Body of pancreas (tissue), 4 donors: ENCODE data around the gene PIKFYVE. TPM values are rescaled to one million over a fixed set of nuclear protein-coding genes. Genes with fewer than 3 reads are reported as not detected.

ENCODE experiments used
- ATAC-seq: fragments of 150-250 bp; one replicate; pipeline ENCODE4 v1.9.1; 2016
- DNase-seq, 4 donors: peaks; one replicate each; pipeline ENCODE4 v3.0.0-alpha.2; 2019
- H3K27ac ChIP-seq, 4 donors: fragments of 200-600 bp; sonication (generic); 1 replicate in 3 of 4; 2 replicates in 1 of 4; pipeline versions ENCODE4 v1.5.1 to v1.6.1; 2016 to 2019; ENCODE audit warnings: mild to moderate bottlenecking in 1 of 4, mixed read lengths in 1 of 4, moderate library complexity in 1 of 4
- H3K27me3 ChIP-seq, 2 donors: fragments of 200-600 bp; sonication (generic); one replicate each; pipeline ENCODE4 v1.6.0; 2016; ENCODE audit warnings: mild to moderate bottlenecking in 1 of 2
- H3K36me3 ChIP-seq, 2 donors: fragments of 200-600 bp; sonication (generic); replicated peaks in 1 of 2; 2 replicates each; pipeline ENCODE4 v1.5.1; 2016; ENCODE audit warnings: low read depth in 2 of 2; ENCODE audit not compliant: insufficient read depth in 1 of 2
- H3K4me1 ChIP-seq: fragments of 200-600 bp; sonication (generic); one replicate; pipeline ENCODE4 v1.6.0; 2016
- H3K4me3 ChIP-seq, 2 donors: fragments of 200-600 bp; sonication (generic); 1 replicate in 1 of 2; 2 replicates in 1 of 2; pipeline ENCODE4 v1.5.1; 2016 to 2019
- H3K9me3 ChIP-seq, 3 donors: fragments of 200-600 bp; sonication (generic); 1 replicate in 2 of 3; 2 replicates in 1 of 3; pipeline ENCODE4 v1.5.1; 2016
- POLR2A ChIP-seq, 3 donors: fragments of 450-650 bp; IDR thresholded peaks; one replicate each; pipeline ENCODE4 v1.6.1; 2016; ENCODE audit warnings: antibody characterized with exemption in 3 of 3, mild to moderate bottlenecking in 2 of 3
- WGBS, 2 donors: methylation state at CpG; one replicate each; pipeline ENCODE4 v1.1.5; 2017; 5-methylcytosine and 5-hydroxymethylcytosine counted together
- intact Hi-C: fragments of 100-400 bp; cut with DNase I; formaldehyde crosslinking; loops from one replicate; pipeline ENCODE4 v1.15.1; 2023
- total RNA-seq, 2 donors: library from RNA; depleted of rRNA; stranded (reverse); fragments of >200 nt; gene quantifications; one replicate each; pipeline ENCODE4 v1.1.0, GENCODE V29; 2016
- TF ChIP-seq, protein P1 (sequence below), 7 experiments: fragments of 450-650 bp in 4 of 7; fragments of 200-600 bp in 3 of 7; sonication (generic) in 3 of 7; IDR thresholded peaks; one replicate each; pipeline ENCODE4 v1.5.1; 2016 to 2019; ENCODE audit warnings: antibody characterized with exemption in 7 of 7

The PIKFYVE gene
- total RNA-seq, 2 donors from 2014 or later: 23.9 to 27.7 TPM

- TF ChIP-seq POLR2A (IDR thresholded peaks at IDR 0.05): no peak
- TF ChIP-seq, protein P1, sequence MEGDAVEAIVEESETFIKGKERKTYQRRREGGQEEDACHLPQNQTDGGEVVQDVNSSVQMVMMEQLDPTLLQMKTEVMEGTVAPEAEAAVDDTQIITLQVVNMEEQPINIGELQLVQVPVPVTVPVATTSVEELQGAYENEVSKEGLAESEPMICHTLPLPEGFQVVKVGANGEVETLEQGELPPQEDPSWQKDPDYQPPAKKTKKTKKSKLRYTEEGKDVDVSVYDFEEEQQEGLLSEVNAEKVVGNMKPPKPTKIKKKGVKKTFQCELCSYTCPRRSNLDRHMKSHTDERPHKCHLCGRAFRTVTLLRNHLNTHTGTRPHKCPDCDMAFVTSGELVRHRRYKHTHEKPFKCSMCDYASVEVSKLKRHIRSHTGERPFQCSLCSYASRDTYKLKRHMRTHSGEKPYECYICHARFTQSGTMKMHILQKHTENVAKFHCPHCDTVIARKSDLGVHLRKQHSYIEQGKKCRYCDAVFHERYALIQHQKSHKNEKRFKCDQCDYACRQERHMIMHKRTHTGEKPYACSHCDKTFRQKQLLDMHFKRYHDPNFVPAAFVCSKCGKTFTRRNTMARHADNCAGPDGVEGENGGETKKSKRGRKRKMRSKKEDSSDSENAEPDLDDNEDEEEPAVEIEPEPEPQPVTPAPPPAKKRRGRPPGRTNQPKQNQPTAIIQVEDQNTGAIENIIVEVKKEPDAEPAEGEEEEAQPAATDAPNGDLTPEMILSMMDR (IDR thresholded peaks at IDR 0.05): no peak
- 93 to 95% methylated on average over 2 of the region's 2 CpGs for WGBS, 2 donors
- peaks cover 22% of the 10 kb centered on the region for H3K4me1 ChIP-seq
- no peak overlapping the region for H3K27ac ChIP-seq
- intact Hi-C loops: no loop called here
- peaks cover 0 to 7% of the 10 kb centered on the region in 2 donors for H3K36me3 ChIP-seq
- H3K27me3 ChIP-seq: no peaks in the 10 kb centered on the region
- no peaks in the 10 kb centered on the region for H3K9me3 ChIP-seq
- ATAC-seq (no peak), DNase-seq (no peak)
- no peak overlapping the region for H3K4me3 ChIP-seq
Measured at GRCh38 chr2:208249296-208249695, 16.8 kb upstream of the PIKFYVE start.

DNA sequence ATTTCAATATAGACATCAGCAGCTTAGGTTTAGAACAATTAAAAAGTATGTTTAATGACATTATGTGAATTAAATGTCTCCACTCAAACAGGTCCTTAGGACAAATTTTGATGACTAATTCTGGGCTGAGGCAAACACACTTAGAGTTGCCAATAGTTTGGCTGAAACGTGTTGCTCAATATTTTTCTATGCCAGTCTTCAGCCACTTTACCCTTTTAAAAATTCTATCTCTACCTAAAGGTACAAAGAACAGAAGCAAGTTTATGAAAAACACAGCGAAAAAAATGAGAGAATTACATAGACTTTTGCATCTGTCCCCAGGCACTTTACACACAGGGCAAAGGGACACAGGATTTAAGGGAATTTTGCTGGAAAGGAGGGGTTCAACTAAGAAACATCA is 15.7 kb upstream of the PIKFYVE start:
- Histone ChIP-seq H3K9me3 (no peaks in the 10 kb centered on the region), H3K4me1 (peaks cover 18% of the 10 kb centered on the region), H3K27ac (no peak overlapping the region), H3K36me3 (peaks cover 0 to 5% of the 10 kb centered on the region in 2 donors), H3K27me3 (no peaks in the 10 kb centered on the region), H3K4me3 (no peak overlapping the region)
- no peak for DNase-seq
- 51 to 57% methylated on average over 2 of the region's 2 CpGs for WGBS, 2 donors
- TF ChIP-seq POLR2A (IDR thresholded peaks at IDR 0.05): no peak
- TF ChIP-seq, protein P1 (IDR thresholded peaks at IDR 0.05): no peak
- ATAC-seq: no peak
- intact Hi-C loops: no loop called here

GRCh38 chr2:208251098-208251497 is 15.0 kb upstream of the PIKFYVE start:
- intact Hi-C loops: no loop called here
- H3K4me1 ChIP-seq: peaks cover 24% of the 10 kb centered on the region

GRCh38 chr2:208252716-208253492 is 13.2 kb upstream of the PIKFYVE start:
- peaks cover 0 to 2% of the 10 kb centered on the region in 2 donors for H3K36me3 ChIP-seq
- H3K4me3 ChIP-seq: no peak overlapping the region
- no peak for TF ChIP-seq POLR2A (IDR thresholded peaks at IDR 0.05)
- TF ChIP-seq, protein P1 (IDR thresholded peaks at IDR 0.05): no peak
- peaks cover 40% of the 10 kb centered on the region for H3K4me1 ChIP-seq
- intact Hi-C loops: no loop called here
- H3K27ac ChIP-seq: peak overlapping the region in 3 of 4 donors; percentile 82 to 90 (median 84)
- no peaks in the 10 kb centered on the region for H3K9me3 ChIP-seq
- 66 to 72% methylated on average over 3 of the region's 3 CpGs for WGBS, 2 donors
- H3K27me3 ChIP-seq: no peaks in the 10 kb centered on the region
- ATAC-seq (no peak), DNase-seq (no peak)

More at GRCh38 chr2:208251098-208251497, 15.0 kb upstream of the PIKFYVE start:
- H3K27me3 ChIP-seq: no peaks in the 10 kb centered on the region
- ATAC-seq: no peak
- WGBS, 2 donors: 89% methylated on average over 4 of the region's 4 CpGs
- no peak overlapping the region for H3K4me3 ChIP-seq
- TF ChIP-seq, protein P1 (IDR thresholded peaks at IDR 0.05): no peak
- no peak for TF ChIP-seq POLR2A (IDR thresholded peaks at IDR 0.05)
- H3K27ac ChIP-seq: no peak overlapping the region
- no peaks in the 10 kb centered on the region for H3K9me3 ChIP-seq
- no peak for DNase-seq
- peaks cover 0 to 2% of the 10 kb centered on the region in 2 donors for H3K36me3 ChIP-seq
